GM21381 (cell line): ENCODE data around the gene FOXI1.

Experiments
- ATAC-seq: cut with Tn5 transposase; IDR thresholded peaks from one replicate; pipeline ENCODE4 v1.9.1; 2021; ENCODE audit warnings: mild to moderate bottlenecking, moderate library complexity; ENCODE audit not compliant: unreplicated experiment

The FOXI1 gene

DNA sequence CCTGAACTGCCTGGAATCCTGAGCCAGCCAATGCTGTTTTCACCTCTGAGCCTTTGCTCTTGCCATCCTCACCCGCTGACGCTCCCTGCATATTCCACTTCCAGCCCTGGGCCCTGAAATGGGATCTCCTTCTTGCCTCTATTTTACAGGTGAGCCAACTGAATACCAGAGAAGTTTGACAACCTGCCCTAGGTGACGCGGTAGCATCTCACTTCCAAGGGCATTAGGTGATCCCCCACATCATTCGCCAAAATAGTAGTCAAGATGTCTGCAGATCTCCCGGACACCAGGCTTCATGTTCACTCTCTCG lies 43.5 kb downstream of the FOXI1 start:
- ATAC-seq, result no peak

DNA sequence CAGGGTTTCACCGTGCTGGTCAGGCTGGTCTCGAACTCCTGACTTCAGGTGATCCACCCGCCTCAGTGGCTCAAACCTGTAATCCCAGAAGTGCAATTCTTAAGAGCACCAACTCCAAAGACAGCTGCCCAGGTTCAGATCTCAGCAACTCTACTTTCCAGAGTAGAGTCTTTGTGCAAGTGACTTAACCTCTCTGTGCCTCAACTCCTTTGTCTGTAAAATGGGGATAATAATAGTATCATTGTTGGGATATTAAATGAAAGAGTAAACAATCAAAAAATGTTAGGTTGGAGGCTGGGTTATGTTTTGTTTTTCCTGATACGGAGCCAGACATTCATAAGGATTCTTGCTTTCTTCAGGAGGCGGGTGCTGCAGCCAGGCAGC lies 45.0 kb downstream of the FOXI1 start:
- no peak for ATAC-seq

DNA sequence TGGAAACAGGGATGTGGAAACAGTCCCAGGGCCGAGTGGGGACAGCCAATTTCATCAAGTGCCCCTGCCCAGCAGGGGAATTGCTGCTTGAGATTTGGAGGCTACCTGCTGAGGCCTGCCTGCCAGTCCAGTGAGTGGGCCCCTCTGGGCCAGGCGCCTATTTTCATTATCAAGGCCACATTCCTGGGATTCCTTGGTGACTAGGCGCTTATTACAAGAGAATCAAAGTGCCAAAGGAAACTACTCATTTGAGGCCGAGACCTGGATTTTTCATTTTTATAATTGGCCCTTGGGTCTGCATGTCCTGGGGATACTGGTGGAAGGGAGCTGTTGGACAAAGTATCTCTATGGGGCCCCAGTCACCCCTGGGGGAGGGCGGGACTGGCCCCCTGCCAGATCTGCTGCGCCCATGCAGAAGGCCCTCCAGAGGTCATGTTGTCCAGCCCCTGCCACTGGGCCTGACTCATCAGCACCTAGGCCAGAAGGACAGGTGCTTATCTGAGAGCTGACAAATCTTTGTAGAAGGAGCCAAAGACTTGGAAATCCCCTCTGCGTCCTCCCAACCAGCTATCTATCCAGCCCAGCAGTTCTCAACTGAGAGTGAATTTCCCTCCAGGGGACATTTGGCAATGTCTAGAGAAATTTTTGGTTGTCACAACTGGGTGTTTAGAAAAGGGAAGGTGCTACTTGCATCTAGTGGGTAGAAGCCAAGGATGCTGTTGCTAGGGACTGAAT lies 45.6 kb downstream of the FOXI1 start:
- ATAC-seq, result peak; percentile 53

DNA sequence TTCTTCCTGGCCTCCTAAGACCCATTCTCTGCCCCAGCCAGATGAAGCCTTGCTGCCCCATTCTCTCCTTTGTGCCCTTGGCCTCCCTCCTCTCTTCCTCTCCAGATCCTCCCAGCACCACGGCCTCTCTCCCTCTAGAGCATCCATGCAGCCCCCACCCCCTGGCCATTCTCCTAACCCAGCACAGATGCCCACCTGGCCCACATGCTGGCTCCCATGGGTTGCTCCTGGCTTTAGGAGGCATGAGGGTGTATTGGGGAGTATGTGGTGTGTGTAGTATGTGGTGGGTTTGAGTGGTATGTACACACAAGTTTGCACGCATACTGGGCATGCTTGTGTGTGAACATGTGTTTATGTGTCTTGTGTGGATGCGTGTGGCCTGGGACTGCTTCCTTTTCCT lies 47.1 kb downstream of the FOXI1 start:
- no peak for ATAC-seq

DNA sequence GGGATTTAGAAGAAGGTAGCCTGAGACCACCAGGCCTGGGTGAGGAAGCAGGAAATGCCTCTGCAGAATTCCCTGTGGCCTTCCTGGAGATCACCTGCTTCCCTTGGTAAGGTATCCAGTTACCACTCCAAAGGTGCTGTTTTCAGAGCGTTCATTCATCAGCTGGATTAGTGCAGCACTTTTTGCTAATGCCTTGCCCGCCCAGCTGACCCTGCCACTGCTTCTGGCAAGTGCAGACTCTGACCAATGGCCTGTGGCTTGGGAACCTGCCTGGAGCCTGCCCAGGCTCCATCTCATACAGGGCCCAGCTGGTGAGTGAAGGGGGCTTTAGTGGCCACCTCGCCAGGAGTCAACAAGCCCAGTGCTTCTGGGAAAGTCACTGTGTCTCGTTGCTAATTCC lies 48.6 kb downstream of the FOXI1 start:
- no peak for ATAC-seq

DNA sequence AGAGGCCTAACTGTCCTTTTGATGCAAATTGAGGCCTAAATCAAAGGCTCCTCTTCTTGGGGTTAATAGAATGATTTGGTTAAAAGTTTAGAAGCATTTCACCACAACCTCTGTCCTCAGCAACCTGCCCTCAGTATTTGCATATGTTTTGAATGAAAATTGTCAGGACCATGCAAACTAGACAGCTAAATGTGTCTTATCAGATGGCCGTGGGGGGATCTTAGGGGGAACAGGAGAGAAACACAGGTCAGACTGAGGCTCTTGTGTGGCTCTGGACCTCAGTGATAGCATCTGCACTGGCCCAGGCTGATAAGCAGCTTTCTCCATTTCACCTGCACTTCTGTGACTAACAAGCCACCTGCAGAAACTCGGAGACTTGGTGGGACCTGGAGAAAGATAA lies 49.0 kb downstream of the FOXI1 start:
- ATAC-seq, result no peak

DNA sequence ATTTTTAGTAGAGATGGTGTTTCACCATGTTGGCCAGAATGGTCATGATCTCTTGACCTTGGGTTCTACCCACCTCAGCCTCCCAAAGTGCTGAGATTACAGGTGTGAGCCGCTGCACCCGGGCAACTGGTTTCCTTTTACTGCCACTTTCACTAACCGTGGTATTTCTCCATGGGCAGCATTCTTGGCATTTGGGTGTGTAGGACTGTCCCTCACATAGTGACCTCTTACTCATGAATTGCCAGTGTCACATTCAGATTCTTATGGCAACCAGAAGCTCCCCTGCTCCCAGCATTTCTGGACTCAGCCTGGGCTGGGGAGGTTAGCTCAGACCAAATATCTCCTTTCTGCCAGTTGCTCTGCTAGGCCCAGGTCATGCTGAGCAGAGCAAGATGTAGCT lies 50.1 kb downstream of the FOXI1 start:
- no peak for ATAC-seq

DNA sequence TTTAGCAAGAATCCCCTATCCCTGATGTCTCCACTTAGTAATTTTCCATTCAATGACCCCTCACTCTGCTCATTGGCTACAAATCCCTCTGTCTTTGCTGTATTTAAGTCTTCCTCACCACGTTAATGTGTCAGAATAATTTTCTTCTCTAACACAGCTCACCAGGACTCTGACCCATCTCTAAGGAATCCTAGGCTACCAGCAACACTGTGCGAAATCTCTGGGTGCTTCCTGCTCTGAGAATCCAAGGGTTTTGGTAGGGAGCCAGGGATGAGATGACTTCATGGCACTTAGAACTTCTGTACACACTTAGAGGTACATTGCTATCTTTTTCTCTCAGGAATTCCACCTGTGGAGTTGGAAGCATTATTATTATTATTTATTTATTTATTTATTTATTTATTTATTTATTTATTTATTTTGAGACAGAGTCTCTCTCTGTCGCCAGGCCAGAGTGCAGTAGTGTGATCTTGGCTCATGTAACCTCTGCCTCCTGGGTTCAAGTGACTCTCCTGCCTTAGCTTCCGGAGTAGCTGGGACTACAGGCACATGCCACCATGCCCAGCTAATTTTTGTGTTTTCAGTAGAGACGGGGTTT lies 53.5 kb downstream of the FOXI1 start:
- no peak for ATAC-seq
